ENCODE data around the gene CUL1. TPM values are rescaled to one million over a fixed set of nuclear protein-coding genes. Genes with fewer than 3 reads are reported as not detected.

Gene CUL1
- total RNA-seq, 1 experiment from 2014 or later: 37.8 TPM

DNA sequence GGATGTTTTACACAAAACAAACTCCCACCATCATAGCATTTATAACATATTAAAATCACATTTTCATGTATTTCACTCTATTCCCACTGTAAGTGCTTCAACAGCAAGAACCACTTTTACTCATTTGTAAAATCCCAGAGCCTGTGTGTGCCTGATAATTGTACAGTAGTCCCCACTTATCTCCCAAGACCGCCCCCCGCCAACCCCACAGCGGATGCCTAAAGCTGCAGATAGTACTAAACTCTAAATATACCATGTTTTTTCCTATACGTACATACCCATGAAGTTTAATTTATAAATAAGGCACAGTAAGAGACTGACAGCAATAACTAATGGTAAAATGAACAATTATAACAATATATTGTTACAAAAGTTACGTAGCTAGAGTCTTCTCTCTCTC, 151.9 kb downstream of the CUL1 start:
- BruUV-seq (replicated peaks): no TSS peak
- Mint-ChIP-seq H3K36me3 (ENCODE audit: insufficient read depth, unreplicated experiment) (no peaks in the 10 kb centered on the region), H3K9me3 (ENCODE audit: low read depth, unreplicated experiment) (no peaks in the 10 kb centered on the region), H3K4me3 (ENCODE audit: low read depth, unreplicated experiment) (no peak overlapping the region), H3K27ac (ENCODE audit: unreplicated experiment) (no peak overlapping the region), H3K27me3 (ENCODE audit: unreplicated experiment) (no peaks in the 10 kb centered on the region), H3K4me1 (ENCODE audit: low read depth, unreplicated experiment) (peaks cover 24% of the 10 kb centered on the region)
- no peak for TF ChIP-seq CTCF (IDR thresholded peaks at IDR 0.05; ENCODE audit: unreplicated experiment)
- DNase-seq: no peak
- intact Hi-C loops (cut with micrococcal nuclease; ENCODE audit: unreplicated experiment): no loop called here
- CTCF ChIA-PET: no interaction called here

Other genes starting within 250 kb of the CUL1 start
- not detected in 2 replicates for gene C7orf33, start 108.1 kb upstream of the CUL1 start, total RNA-seq (2022)
- 40.2 and 46.5 TPM in 2 replicates for gene EZH2, start 185.4 kb downstream of the CUL1 start, total RNA-seq (2022)

Data from Calu3 (cell line).